ENCODE results near the gene EREG. TPM values are rescaled to one million over a fixed set of nuclear protein-coding genes. Genes with fewer than 3 reads are reported as not detected.
"Not testable (repeated sequence)": the region's sequence is repeated elsewhere in the genome, so short reads cannot be mapped to it uniquely, and the experiment has no call there.

The EREG gene
- total RNA-seq, 1 experiment from 2014 or later = 498 TPM

DNA sequence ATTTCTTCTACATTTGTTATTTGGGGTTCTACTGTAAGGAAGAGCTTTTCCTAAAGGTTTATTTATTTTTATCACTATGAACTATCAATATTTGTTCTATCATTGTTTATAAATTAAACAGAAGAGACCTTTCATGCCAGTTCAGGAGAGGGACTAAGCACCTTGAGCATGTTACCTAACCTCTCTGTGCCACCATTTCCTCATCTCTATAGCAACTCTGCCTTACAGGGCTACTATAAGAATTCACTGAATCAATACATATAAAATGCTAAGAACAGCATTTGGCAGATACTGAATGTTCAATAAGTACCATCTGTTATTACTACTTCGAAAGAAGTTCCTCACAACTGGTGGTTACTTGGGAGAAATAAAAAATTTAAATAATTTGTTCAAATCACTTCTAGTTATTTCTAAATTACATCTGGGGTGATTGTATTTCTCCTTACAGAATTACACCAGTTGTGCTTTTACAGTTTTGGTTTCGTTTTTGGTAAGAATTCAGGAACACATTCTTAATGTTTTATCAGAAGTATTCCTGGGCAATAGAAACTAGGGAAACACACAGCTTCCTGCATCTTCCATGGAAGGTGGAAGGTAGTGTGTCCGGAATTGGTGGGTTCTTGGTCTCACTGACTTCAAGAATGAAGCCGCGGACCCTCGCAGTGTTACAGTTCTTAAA lies 32.9 kb downstream of the EREG start:
- Histone ChIP-seq H3K27ac (ENCODE audit: low read depth, low read length) (peak overlapping the region; percentile 15; the same call in 1 of the 2 replicates), H4K20me1 (ENCODE audit: insufficient read depth) (no peaks in the 10 kb centered on the region), H3K4me3 (replicated peaks in 1 of 2; ENCODE audit: low read depth in 1 of 2, low read length in 2 of 2) (no peak overlapping the region), H3K79me2 (ENCODE audit: insufficient read depth, low read length) (no peaks in the 10 kb centered on the region), H3K4me2 (ENCODE audit: low read length) (peak overlapping the region; percentile 22), H3K9ac (ENCODE audit: low read length) (no peak overlapping the region), H3K27me3 (ENCODE audit: insufficient read depth, low read length) (no peaks in the 10 kb centered on the region), H2AFZ (ENCODE audit: low read depth, low read length, poor library complexity, severe bottlenecking) (peak overlapping the region; percentile 80), H3K36me3 (ENCODE audit: control insufficient read depth in 1 of 2, insufficient read depth in 2 of 2, low read length in 2 of 2) (no peaks in the 10 kb centered on the region), H3K4me1 (ENCODE audit: control insufficient read depth in 1 of 2, insufficient read depth in 2 of 2, low read length in 2 of 2) (peaks cover 26 to 55% of the 10 kb centered on the region in 2 experiments), H3K9me2 (ENCODE audit: insufficient read depth) (no peaks in the 10 kb centered on the region; the same call in 1 of the 2 replicates), H3K9me3 (ENCODE audit: control insufficient read depth in 1 of 2, insufficient read depth in 1 of 2, low read depth in 1 of 2, low read length in 2 of 2) (no peaks in the 10 kb centered on the region)
- TF ChIP-seq SRF (IDR thresholded peaks at IDR 0.05; ENCODE audit: low read depth) (no peak), SIN3A (IDR thresholded peaks at IDR 0.05; ENCODE audit: low read depth) (no peak), TCF7L2 (IDR thresholded peaks at IDR 0.05; ENCODE audit: borderline replicate concordance, extremely low read depth, insufficient read depth, insufficient read length) (no peak), POLR2A (IDR thresholded peaks at IDR 0.05; ENCODE audit: borderline replicate concordance, extremely low read depth, insufficient read depth, insufficient read length) (no peak), CBX3 (IDR thresholded peaks at IDR 0.05; ENCODE audit: low read depth) (no peak), YY1 (IDR thresholded peaks at IDR 0.05; ENCODE audit: extremely low read depth, insufficient replicate concordance, low read depth, low read length) (no peak), CEBPB (IDR thresholded peaks at IDR 0.05; ENCODE audit: low read depth) (no peak), ZNF274 (IDR thresholded peaks at IDR 0.05; ENCODE audit: low read depth, low read length) (no peak), JUND (IDR thresholded peaks at IDR 0.05) (no peak), MAX (IDR thresholded peaks at IDR 0.05) (no peak), FOSL1 (IDR thresholded peaks at IDR 0.05; ENCODE audit: low read depth) (no peak), SP1 (IDR thresholded peaks at IDR 0.05; ENCODE audit: low read depth) (no peak)
- no peak for ATAC-seq
- ChIA-PET RAD21 (ENCODE audit: low non-redundant PET in 1 of 2, low total read pairs in 2 of 2, uncharacterized antibody in 2 of 2, unreplicated experiment in 2 of 2) (no interaction called here), POLR2A (interaction anchor here (1.9 kb wide), 1 partner anchor 58 kb away, joined by 6 read pairs; no protein-coding TSS in a partner anchor), CTCF (no interaction called here)
- intact Hi-C loops (cut with micrococcal nuclease) = no loop called here
- no peak for DNase-seq (ENCODE audit: low read depth, low spot score)
- BruUV-seq (replicated peaks) = TSS peak; percentile 62

GRCh38 chr4:74398894-74399589 lies 34.1 kb downstream of the EREG start:
- CTCF ChIA-PET; H3K27me3 ChIP-seq (ENCODE audit: insufficient read depth, low read length); DNase-seq (ENCODE audit: low read depth, low spot score); H3K36me3 ChIP-seq (ENCODE audit: control insufficient read depth in 1 of 2, insufficient read depth in 2 of 2, low read length in 2 of 2); H3K79me2 ChIP-seq (ENCODE audit: insufficient read depth, low read length); H2AFZ ChIP-seq (ENCODE audit: low read depth, low read length, poor library complexity, severe bottlenecking); H3K9me3 ChIP-seq (ENCODE audit: control insufficient read depth in 1 of 2, insufficient read depth in 1 of 2, low read depth in 1 of 2, low read length in 2 of 2); H3K4me2 ChIP-seq (ENCODE audit: low read length); H3K4me3 ChIP-seq (replicated peaks in 1 of 2; ENCODE audit: low read depth in 1 of 2, low read length in 2 of 2); ATAC-seq; BruUV-seq (replicated peaks); H3K9me2 ChIP-seq (ENCODE audit: insufficient read depth); intact Hi-C loops (cut with micrococcal nuclease); H3K9ac ChIP-seq (ENCODE audit: low read length); RAD21 ChIA-PET (ENCODE audit: low non-redundant PET in 1 of 2, low total read pairs in 2 of 2, uncharacterized antibody in 2 of 2, unreplicated experiment in 2 of 2); H4K20me1 ChIP-seq (ENCODE audit: insufficient read depth): not testable (repeated sequence)
- H3K27ac ChIP-seq (ENCODE audit: low read depth, low read length) = peak overlapping the region; percentile 23; the same call in 1 of the 2 replicates
- peaks cover 20 to 46% of the 10 kb centered on the region in 2 experiments for H3K4me1 ChIP-seq (ENCODE audit: control insufficient read depth in 1 of 2, insufficient read depth in 2 of 2, low read length in 2 of 2)
- POLR2A ChIA-PET = interaction anchor here (0.8 to 1.9 kb wide), 2 partner anchors 19 to 57 kb away, joined by 3 to 6 read pairs; no protein-coding TSS in a partner anchor

Measured in HCT116 (cell line).